Trophoblast cell (in vitro differentiated cells and primary cell): ENCODE data around the gene C10orf90.

Source experiments
- DNase-seq, 2 donors: peaks; one replicate each; pipeline ENCODE4 v3.0.0-alpha.2; 2016
- H2AFZ ChIP-seq: 2 replicates; pipeline ENCODE4 v1.6.1; 2013; ENCODE audit warnings: low read length, moderate library complexity, mild to moderate bottlenecking; ENCODE audit not compliant: insufficient read depth, poor library complexity
- H2AK5ac ChIP-seq: 2 replicates; pipeline ENCODE4 v1.6.1; 2013; ENCODE audit warnings: mild to moderate bottlenecking, low read length
- H2BK120ac ChIP-seq: 2 replicates; pipeline ENCODE4 v1.6.1; 2013; ENCODE audit warnings: low read length, mild to moderate bottlenecking, moderate library complexity; ENCODE audit not compliant: insufficient read depth, poor library complexity
- H2BK12ac ChIP-seq: 2 replicates; pipeline ENCODE4 v1.6.1; 2013; ENCODE audit warnings: mild to moderate bottlenecking, low read length, moderate library complexity
- H2BK5ac ChIP-seq: 2 replicates; pipeline ENCODE4 v1.6.1; 2013; ENCODE audit warnings: low read length, low read depth, moderate library complexity, mild to moderate bottlenecking; ENCODE audit not compliant: poor library complexity
- H3K14ac ChIP-seq: 2 replicates; pipeline ENCODE4 v1.6.1; 2013; ENCODE audit warnings: mild to moderate bottlenecking, low read length
- H3K18ac ChIP-seq: 2 replicates; pipeline ENCODE4 v1.6.1; 2013; ENCODE audit warnings: mild to moderate bottlenecking, low read length
- H3K23ac ChIP-seq: 2 replicates; pipeline ENCODE4 v1.6.1; 2013; ENCODE audit warnings: low read length
- H3K27ac ChIP-seq: 2 replicates; pipeline ENCODE4 v1.5.1; 2013; ENCODE audit warnings: low read depth, mild to moderate bottlenecking, inconsistent platforms, low read length, moderate library complexity
- H3K27me3 ChIP-seq: 2 replicates; pipeline ENCODE4 v1.6.1; 2013; ENCODE audit warnings: inconsistent platforms, mild to moderate bottlenecking, low read length, moderate library complexity; ENCODE audit not compliant: insufficient read depth
- H3K36me3 ChIP-seq, 2 experiments: 1 replicate in 1 of 2; 2 replicates in 1 of 2; pipeline ENCODE4 v1.6.1; 2013; ENCODE audit warnings: low read length in 2 of 2, mild to moderate bottlenecking in 2 of 2, moderate library complexity in 1 of 2; ENCODE audit not compliant: insufficient read depth in 2 of 2, control insufficient read depth in 1 of 2
- H3K4ac ChIP-seq: 2 replicates; pipeline ENCODE4 v1.6.1; 2013; ENCODE audit warnings: low read depth, mild to moderate bottlenecking, low read length, moderate library complexity
- H3K4me1 ChIP-seq, 2 experiments: 1 replicate in 1 of 2; 2 replicates in 1 of 2; pipeline ENCODE4 v1.6.1; 2013; ENCODE audit warnings: low read length in 2 of 2, mild to moderate bottlenecking in 2 of 2, moderate library complexity in 1 of 2; ENCODE audit not compliant: insufficient read depth in 2 of 2, control insufficient read depth in 1 of 2
- H3K4me2 ChIP-seq: 2 replicates; pipeline ENCODE4 v1.6.1; 2013; ENCODE audit warnings: inconsistent platforms, mild to moderate bottlenecking, low read length, moderate library complexity
- H3K4me3 ChIP-seq: 2 replicates; pipeline ENCODE4 v1.5.1; 2013; ENCODE audit warnings: mild to moderate bottlenecking, low read depth, low read length, inconsistent platforms
- H3K79me1 ChIP-seq: one replicate; pipeline ENCODE4 v1.6.1; 2013; ENCODE audit warnings: low read length
- H3K79me2 ChIP-seq: 2 replicates; pipeline ENCODE4 v1.6.1; 2013; ENCODE audit warnings: low read length, mild to moderate bottlenecking; ENCODE audit not compliant: control insufficient read depth, insufficient read depth, poor library complexity
- H3K9ac ChIP-seq: 2 replicates; pipeline ENCODE4 v1.6.1; 2013; ENCODE audit warnings: mild to moderate bottlenecking, low read length
- H3K9me3 ChIP-seq: 2 replicates; pipeline ENCODE4 v1.6.1; 2013; ENCODE audit warnings: low read depth, mild to moderate bottlenecking, control low read depth, inconsistent platforms, low read length; ENCODE audit not compliant: insufficient read depth
- H4K12ac ChIP-seq: 2 replicates; pipeline ENCODE4 v1.6.1; 2013; ENCODE audit warnings: low read depth, mild to moderate bottlenecking, low read length, moderate library complexity
- H4K8ac ChIP-seq: 2 replicates; pipeline ENCODE4 v1.6.1; 2013; ENCODE audit warnings: low read depth, mild to moderate bottlenecking, low read length, moderate library complexity
- H4K91ac ChIP-seq: one replicate; pipeline ENCODE4 v1.6.1; 2013; ENCODE audit warnings: low read depth, mild to moderate bottlenecking, low read length, moderate library complexity
- WGBS: extraction: QIAGEN DNeasy Blood & Tissue Kit; methylation state at CpG from one replicate; pipeline ENCODE4 v1.1.7; 2013; ENCODE audit warnings: missing lambda C conversion rate; ENCODE audit not compliant: insufficient read length, insufficient coverage; ENCODE audit errors: extremely low coverage; 5-methylcytosine and 5-hydroxymethylcytosine counted together

C10orf90 gene

DNA sequence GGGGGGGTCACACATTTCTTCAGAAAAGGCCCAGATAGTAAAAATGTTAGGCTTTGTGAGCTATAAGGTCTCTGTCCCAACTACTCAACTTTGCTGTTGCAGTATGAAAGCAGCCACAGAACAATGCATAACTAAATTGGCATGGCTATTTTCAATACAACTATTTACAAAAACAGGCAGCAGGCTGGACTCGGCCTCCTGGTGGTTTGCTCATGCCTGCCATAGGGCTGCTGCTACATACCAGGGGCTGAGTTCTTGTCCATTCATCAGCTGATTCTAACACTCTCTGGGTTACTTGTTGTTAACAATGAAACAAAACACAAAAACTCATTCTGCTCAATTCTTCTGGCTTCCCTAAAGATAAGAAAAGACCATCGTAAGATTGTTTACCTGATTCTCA, 172.8 kb downstream of the C10orf90 start:
- Histone ChIP-seq H3K27me3 (no peaks in the 10 kb centered on the region), H2AK5ac (no peak overlapping the region), H3K9me3 (peaks cover 4% of the 10 kb centered on the region), H3K14ac (no peak overlapping the region), H3K4me2 (no peak overlapping the region), H2BK5ac (no peak overlapping the region), H3K79me1 (no peaks in the 10 kb centered on the region), H3K4ac (no peak overlapping the region), H4K12ac (no peak overlapping the region), H3K27ac (no peak overlapping the region), H3K36me3 (no peaks in the 10 kb centered on the region), H3K4me1 (no peaks in the 10 kb centered on the region), H3K18ac (no peak overlapping the region), H3K4me3 (no peak overlapping the region), H3K23ac (no peak overlapping the region), H3K9ac (no peak overlapping the region), H2BK120ac (no peak overlapping the region), H2BK12ac (no peak overlapping the region), H4K91ac (no peak overlapping the region), H4K8ac (no peak overlapping the region), H2AFZ (no peak overlapping the region), H3K79me2 (no peaks in the 10 kb centered on the region)
- no CpG with 5 or more reads among the region's 2 CpGs for WGBS
- no peak for DNase-seq

DNA sequence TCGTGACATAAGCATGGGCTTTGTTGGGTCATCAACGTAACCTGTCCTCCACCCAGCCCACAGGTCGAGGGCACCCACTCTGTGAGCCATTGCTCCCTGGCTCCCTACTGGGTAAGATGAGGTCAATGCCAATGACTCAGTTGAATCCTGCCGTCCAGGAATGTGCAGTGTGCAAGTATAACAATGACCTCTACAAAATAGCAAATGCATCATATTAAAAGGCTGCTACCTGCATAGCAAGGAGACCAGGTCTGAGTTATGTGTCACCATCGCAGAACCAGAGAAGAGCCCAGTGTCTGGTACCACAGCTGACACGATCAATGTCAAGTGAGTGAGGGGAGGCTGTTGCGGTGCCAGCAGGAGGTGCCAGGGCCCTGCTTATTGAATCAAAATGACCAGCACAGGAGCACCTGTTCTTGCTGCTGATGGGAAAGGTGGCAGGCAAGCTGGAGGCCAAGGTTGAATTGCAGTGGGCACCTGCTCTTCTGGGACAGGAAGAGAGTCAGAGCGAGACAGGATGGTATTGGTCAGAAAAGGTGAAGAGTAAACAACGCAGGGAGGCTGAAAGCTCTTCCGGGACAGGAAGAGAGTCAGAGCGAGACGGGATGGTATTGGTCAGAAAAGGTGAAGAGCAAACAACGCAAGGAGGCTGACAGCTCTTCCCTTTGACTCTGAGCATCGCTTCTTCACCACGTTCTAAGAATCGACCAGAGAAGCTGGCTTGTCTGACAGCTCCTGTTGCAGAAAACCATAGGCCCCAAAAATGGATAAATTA, 173.5 kb downstream of the C10orf90 start:
- Histone ChIP-seq H3K18ac (no peak overlapping the region), H2BK120ac (no peak overlapping the region), H2BK5ac (no peak overlapping the region), H3K36me3 (no peaks in the 10 kb centered on the region), H3K4me2 (no peak overlapping the region), H3K14ac (no peak overlapping the region), H2BK12ac (no peak overlapping the region), H3K4me1 (no peaks in the 10 kb centered on the region), H3K4ac (no peak overlapping the region), H3K4me3 (no peak overlapping the region), H3K27me3 (no peaks in the 10 kb centered on the region), H3K79me2 (no peaks in the 10 kb centered on the region), H3K23ac (no peak overlapping the region), H3K27ac (no peak overlapping the region), H3K9me3 (peaks cover 4% of the 10 kb centered on the region), H4K8ac (no peak overlapping the region), H4K91ac (no peak overlapping the region), H4K12ac (no peak overlapping the region), H2AFZ (no peak overlapping the region), H3K79me1 (no peaks in the 10 kb centered on the region), H2AK5ac (no peak overlapping the region), H3K9ac (no peak overlapping the region)
- no peak for DNase-seq
- WGBS = no CpG with 5 or more reads among the region's 16 CpGs

DNA sequence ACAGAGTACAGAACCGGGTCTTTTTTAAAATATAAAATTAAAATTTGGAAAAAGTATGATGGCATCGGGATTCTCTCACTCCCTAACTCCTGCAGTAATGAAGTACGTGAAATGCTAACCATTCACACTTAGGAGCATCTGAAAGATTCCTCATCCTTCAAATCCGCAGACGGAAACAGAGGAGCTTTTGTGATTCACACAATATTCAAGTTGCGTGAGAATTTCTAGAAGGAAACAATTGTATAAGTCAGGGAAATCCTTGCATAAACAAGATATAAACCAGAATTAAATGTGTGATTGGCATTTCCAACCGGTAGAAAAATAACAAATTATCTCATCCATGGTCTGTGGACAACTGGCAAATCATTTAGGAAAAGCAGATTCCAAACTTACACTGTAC, 179.0 kb downstream of the C10orf90 start:
- no CpG with 5 or more reads among the region's 7 CpGs for WGBS

DNA sequence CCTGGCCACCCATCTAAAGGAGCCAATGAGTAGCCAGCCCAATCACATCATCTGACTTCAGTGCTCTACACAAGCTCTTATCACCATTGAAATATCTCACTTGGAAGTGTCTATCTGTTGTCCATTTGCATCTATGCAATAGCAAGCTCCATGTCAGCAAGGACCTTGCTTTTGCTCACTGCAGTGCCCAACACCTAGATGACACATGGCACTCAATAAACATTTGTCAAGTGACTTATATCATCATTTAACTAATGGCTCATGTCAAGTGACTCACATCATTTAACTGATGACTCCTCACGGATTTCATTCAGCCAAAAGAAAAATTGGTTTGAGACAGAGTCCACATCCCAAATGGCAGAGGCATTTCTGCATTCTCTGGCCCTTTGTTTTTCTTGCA, 189.3 kb downstream of the C10orf90 start:
- Histone ChIP-seq H3K9ac (no peak overlapping the region), H3K27me3 (no peaks in the 10 kb centered on the region), H4K8ac (no peak overlapping the region), H2BK12ac (no peak overlapping the region), H3K27ac (no peak overlapping the region), H3K9me3 (no peaks in the 10 kb centered on the region), H3K18ac (no peak overlapping the region), H2AFZ (no peak overlapping the region), H3K4me1 (no peaks in the 10 kb centered on the region), H3K23ac (no peak overlapping the region), H3K4ac (no peak overlapping the region), H3K79me1 (no peaks in the 10 kb centered on the region), H2BK120ac (no peak overlapping the region), H2BK5ac (no peak overlapping the region), H3K14ac (no peak overlapping the region), H3K36me3 (no peaks in the 10 kb centered on the region), H3K79me2 (no peaks in the 10 kb centered on the region), H4K91ac (no peak overlapping the region), H3K4me3 (no peak overlapping the region), H2AK5ac (no peak overlapping the region), H3K4me2 (no peak overlapping the region), H4K12ac (no peak overlapping the region)
- WGBS = no CpG with 5 or more reads among the region's 1 CpG
- no peak for DNase-seq

More for the DNA sequence above, 179.0 kb downstream of the C10orf90 start:
- H3K4me3 ChIP-seq = no peak overlapping the region
- no peak overlapping the region for H4K91ac ChIP-seq
- DNase-seq = no peak
- no peak overlapping the region for H3K18ac ChIP-seq
- H3K4me1 ChIP-seq = no peaks in the 10 kb centered on the region
- H3K4ac ChIP-seq = no peak overlapping the region
- H3K79me1 ChIP-seq = no peaks in the 10 kb centered on the region
- no peak overlapping the region for H3K23ac ChIP-seq
- H3K9me3 ChIP-seq = no peaks in the 10 kb centered on the region
- no peak overlapping the region for H2BK12ac ChIP-seq
- no peak overlapping the region for H3K27ac ChIP-seq
- no peaks in the 10 kb centered on the region for H3K27me3 ChIP-seq
- H3K79me2 ChIP-seq = no peaks in the 10 kb centered on the region
- H2AK5ac ChIP-seq = no peak overlapping the region
- H3K4me2 ChIP-seq = no peak overlapping the region
- H2AFZ ChIP-seq = no peak overlapping the region
- H3K36me3 ChIP-seq = no peaks in the 10 kb centered on the region
- H2BK120ac ChIP-seq = no peak overlapping the region
- H3K9ac ChIP-seq = no peak overlapping the region
- no peak overlapping the region for H2BK5ac ChIP-seq
- H3K14ac ChIP-seq = no peak overlapping the region
- H4K8ac ChIP-seq = no peak overlapping the region
- no peak overlapping the region for H4K12ac ChIP-seq
